Measurements from ENCODE around the gene HLA-DMA. TPM values are rescaled to one million over a fixed set of nuclear protein-coding genes. Genes with fewer than 3 reads are reported as not detected.

The HLA-DMA gene
- total and polyA plus RNA-seq, 9 of the 15 experiments (the other 6 are each of a cell fraction or from before 2014, with no cell fraction given), result 0.13 to 0.83 (median 0.51) TPM

DNA sequence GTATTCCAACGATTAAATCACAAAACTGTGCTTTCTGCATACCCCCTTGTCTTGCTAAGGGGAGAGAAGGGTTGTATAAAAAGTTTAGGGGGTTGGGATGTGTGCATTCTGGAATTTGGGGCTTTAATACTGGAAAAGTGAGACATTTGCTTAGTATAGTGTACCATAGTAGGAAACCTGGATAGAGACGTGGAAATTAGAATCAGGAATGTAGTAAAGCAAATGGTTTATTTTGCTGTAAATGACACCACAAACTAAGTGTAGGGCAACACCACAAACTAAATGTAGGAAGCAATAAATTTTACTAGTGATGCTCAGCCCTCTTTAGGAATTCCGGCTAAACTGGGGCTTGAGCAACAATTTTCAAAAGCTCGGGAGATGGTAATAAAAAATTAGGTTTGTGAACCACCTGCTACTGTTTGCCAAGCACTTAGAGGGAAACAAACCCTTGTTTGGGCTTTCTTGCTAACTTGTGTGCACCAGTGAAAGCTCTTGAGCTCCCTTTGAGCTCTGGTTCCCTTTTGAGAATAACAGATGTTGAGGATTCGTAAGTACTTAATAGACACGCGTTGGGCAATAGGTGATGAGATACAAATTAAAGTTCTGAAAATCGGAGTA is 29.3 kb upstream of the HLA-DMA start (continued):
- TF ChIP-seq ETV5 (CRISPR knock-in tag; IDR thresholded peaks at IDR 0.05; ENCODE audit: low read depth) (no peak), E4F1 (CRISPR knock-in tag; IDR thresholded peaks at IDR 0.05; ENCODE audit: borderline replicate concordance) (no peak), WHSC1 (IDR thresholded peaks at IDR 0.05; ENCODE audit: low read length) (no peak), NR2C1 (IDR thresholded peaks at IDR 0.05) (no peak), NR2C1 (tag; IDR thresholded peaks at IDR 0.05) (no peak), HDAC1 (IDR thresholded peaks at IDR 0.05) (no peak), POLR2B (IDR thresholded peaks at IDR 0.05; ENCODE audit: low read depth, partially characterized antibody) (peak; percentile 51)

DNA sequence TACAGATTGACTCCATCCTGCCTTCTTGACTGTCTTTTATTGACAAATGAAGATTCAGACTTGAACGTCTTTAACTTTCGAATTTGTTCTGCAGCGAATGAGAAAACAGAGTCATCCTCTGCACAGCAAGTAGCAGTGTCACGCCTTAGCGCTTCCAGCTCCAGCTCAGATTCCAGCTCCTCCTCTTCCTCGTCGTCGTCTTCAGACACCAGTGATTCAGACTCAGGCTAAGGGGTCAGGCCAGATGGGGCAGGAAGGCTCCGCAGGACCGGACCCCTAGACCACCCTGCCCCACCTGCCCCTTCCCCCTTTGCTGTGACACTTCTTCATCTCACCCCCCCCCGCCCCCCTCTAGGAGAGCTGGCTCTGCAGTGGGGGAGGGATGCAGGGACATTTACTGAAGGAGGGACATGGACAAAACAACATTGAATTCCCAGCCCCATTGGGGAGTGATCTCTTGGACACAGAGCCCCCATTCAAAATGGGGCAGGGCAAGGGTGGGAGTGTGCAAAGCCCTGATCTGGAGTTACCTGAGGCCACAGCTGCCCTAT is 27.7 kb upstream of the HLA-DMA start:
- CTCF ChIA-PET (ENCODE audit: low intra/inter-chr PET ratio), result interaction anchor here (0.6 kb wide), 1 partner anchor 22 kb away, joined by 4 read pairs; no protein-coding TSS in a partner anchor
- BruUV-seq (replicated peaks), result no TSS peak
- Histone ChIP-seq H3K9ac (ENCODE audit: insufficient read depth in 1 of 2, low read depth in 2 of 2, low read length in 2 of 2) (no peak overlapping the region), H3K27ac (ENCODE audit: extremely low read depth, low read depth, low read length) (no peak overlapping the region), H3K4me2 (ENCODE audit: insufficient read depth, low read length) (no peak overlapping the region), H3K9me1 (ENCODE audit: control insufficient read depth, insufficient read depth, low read length) (peaks cover 16% of the 10 kb centered on the region), H2AFZ (ENCODE audit: low read depth, low read length) (no peak overlapping the region), H3K27me3 (ENCODE audit: control insufficient read depth in 2 of 2, insufficient read depth in 2 of 2, low read length in 2 of 2) (no peaks in the 10 kb centered on the region), H3K79me2 (ENCODE audit: control insufficient read depth, insufficient read depth, low read length) (peaks cover 33% of the 10 kb centered on the region), H3K4me1 (replicated peaks in 1 of 2; ENCODE audit: control insufficient read depth in 2 of 2, insufficient read depth in 2 of 2, low read length in 2 of 2) (peaks cover 5 to 11% of the 10 kb centered on the region in 2 experiments; a peak in 3 of 5 replicates), H3K9me3 (replicated peaks; ENCODE audit: control insufficient read depth, insufficient read depth, low read depth, low read length) (no peaks in the 10 kb centered on the region), H3K36me3 (ENCODE audit: control insufficient read depth, insufficient read depth, low read length) (peaks cover 66% of the 10 kb centered on the region), H3K4me3 (no peak overlapping the region), H4K20me1 (replicated peaks; ENCODE audit: control insufficient read depth, insufficient read depth, low read length) (peaks cover 63% of the 10 kb centered on the region)
- POLR2A ChIA-PET, result interaction anchor here (0.6 to 12.5 kb wide), 13 partner anchors 8 to 256 kb away, joined by 3 to 384 read pairs (median 4); partner anchors contain the start of genes BRD2, HLA-DMA and TAP2
- in situ Hi-C loops (cut with MboI) (loop anchor here (10.0 kb wide), 1 partner anchor 46 kb away; no protein-coding TSS in a partner anchor), intact Hi-C loops (cut with micrococcal nuclease) (no loop called here)
- peak; percentile 5; the same call in 2 of the 3 replicates for ATAC-seq
- 78% methylated on average over 8 of the region's 11 CpGs for WGBS (ENCODE audit: insufficient coverage, low coverage, missing lambda C conversion rate)
- DNase-seq (ENCODE audit: extremely low read depth in 1 of 4, low spot score in 3 of 4), result peak in 2 of 4 experiments; percentile 50 to 53
- FAIRE-seq, result no peak
- 0 out of 2 replicates have a peak, but pooled peaks have one; percentile 10 for TF ChIP-seq POLR2AphosphoS5 (IDR thresholded peaks at IDR 0.05; ENCODE audit: control insufficient read depth, insufficient read depth, low read depth, low read length)
- no peak for TF ChIP-seq ATF4 (CRISPR knock-in tag; IDR thresholded peaks at IDR 0.05)
- TF ChIP-seq, protein P1, sequence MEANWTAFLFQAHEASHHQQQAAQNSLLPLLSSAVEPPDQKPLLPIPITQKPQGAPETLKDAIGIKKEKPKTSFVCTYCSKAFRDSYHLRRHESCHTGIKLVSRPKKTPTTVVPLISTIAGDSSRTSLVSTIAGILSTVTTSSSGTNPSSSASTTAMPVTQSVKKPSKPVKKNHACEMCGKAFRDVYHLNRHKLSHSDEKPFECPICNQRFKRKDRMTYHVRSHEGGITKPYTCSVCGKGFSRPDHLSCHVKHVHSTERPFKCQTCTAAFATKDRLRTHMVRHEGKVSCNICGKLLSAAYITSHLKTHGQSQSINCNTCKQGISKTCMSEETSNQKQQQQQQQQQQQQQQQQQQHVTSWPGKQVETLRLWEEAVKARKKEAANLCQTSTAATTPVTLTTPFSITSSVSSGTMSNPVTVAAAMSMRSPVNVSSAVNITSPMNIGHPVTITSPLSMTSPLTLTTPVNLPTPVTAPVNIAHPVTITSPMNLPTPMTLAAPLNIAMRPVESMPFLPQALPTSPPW (CRISPR knock-in tag; IDR thresholded peaks at IDR 0.05), result peak; percentile 33; the same call in 1 of the 2 replicates
- 0 out of 2 replicates have a peak, but pooled peaks have one; percentile 26 for TF ChIP-seq SUPT5H (IDR thresholded peaks at IDR 0.05)
- no peak for TF ChIP-seq COPS2 (conservative IDR thresholded peaks at IDR 0.05)
- no peak for TF ChIP-seq E2F4 (CRISPR knock-in tag; IDR thresholded peaks at IDR 0.05; ENCODE audit: low read depth)
- peak; percentile 38; the same call in 1 of the 2 replicates for TF ChIP-seq RBFOX2 (IDR thresholded peaks at IDR 0.05; ENCODE audit: low read depth, low read length)

All from K562 (cell line).